Measurements from ENCODE around the gene ALKBH3.

The ALKBH3 gene

GRCh38 chr11:43880640-43881159, at the start of gene ALKBH3:
ALKBH3 (plus strand) TSS chr11:43880831; CDS start chr11:43882653, 1,822 bp downstream.
- peak within 1 kb of the TSS; percentile 59 for H3K27ac ChIP-seq
- CTCF ChIA-PET = interaction anchor here (0.6 kb wide), 1 partner anchor 32 kb away, joined by 6 read pairs; no protein-coding TSS in a partner anchor
- DNase-seq (ENCODE audit: low spot score) = peak; percentile 85
- POLR2A ChIA-PET (ENCODE audit: low non-redundant PET) = no interaction called here
- no peak for TF ChIP-seq CTCF (conservative IDR thresholded peaks at IDR 0.05; ENCODE audit: low read depth)

GRCh38 chr11:43830928-43831440, 49.6 kb upstream of the ALKBH3 start:
- DNase-seq (ENCODE audit: low spot score) = peak; percentile 93
- H3K27ac ChIP-seq = no peak overlapping the region
- ChIA-PET CTCF (interaction anchor here (0.6 to 0.7 kb wide), 2 partner anchors 111 to 486 kb away, joined by 6 to 7 read pairs; no protein-coding TSS in a partner anchor), POLR2A (ENCODE audit: low non-redundant PET) (interaction anchor here (0.6 kb wide), 1 partner anchor 149 kb away, joined by 5 read pairs; no protein-coding TSS in a partner anchor)
- TF ChIP-seq CTCF (conservative IDR thresholded peaks at IDR 0.05; ENCODE audit: low read depth) = no peak

- no peak overlapping the region for H3K27ac ChIP-seq
- ChIA-PET POLR2A (ENCODE audit: low non-redundant PET) (no interaction called here), CTCF (interaction anchor here (0.7 kb wide), 2 partner anchors 10 to 170 kb away, joined by 3 read pairs; no protein-coding TSS in a partner anchor)
- DNase-seq (ENCODE audit: low spot score) = no peak
- no peak for TF ChIP-seq CTCF (conservative IDR thresholded peaks at IDR 0.05; ENCODE audit: low read depth)
Measured at GRCh38 chr11:43832536-43832935, 48.1 kb upstream of the ALKBH3 start.

GRCh38 chr11:43833657-43834073, 47.0 kb upstream of the ALKBH3 start:
- ChIA-PET POLR2A (ENCODE audit: low non-redundant PET) (no interaction called here), CTCF (interaction anchor here (0.5 kb wide), 1 partner anchor 953 kb away, joined by 3 read pairs; no protein-coding TSS in a partner anchor)
- no peak for DNase-seq (ENCODE audit: low spot score)
- H3K27ac ChIP-seq = no peak overlapping the region
- TF ChIP-seq CTCF (conservative IDR thresholded peaks at IDR 0.05; ENCODE audit: low read depth) = no peak

GRCh38 chr11:43834286-43834685, 46.3 kb upstream of the ALKBH3 start:
- ChIA-PET POLR2A (ENCODE audit: low non-redundant PET) (no interaction called here), CTCF (no interaction called here)
- DNase-seq (ENCODE audit: low spot score) = no peak
- H3K27ac ChIP-seq = no peak overlapping the region
- no peak for TF ChIP-seq CTCF (conservative IDR thresholded peaks at IDR 0.05; ENCODE audit: low read depth)

GRCh38 chr11:43835104-43835503, 45.5 kb upstream of the ALKBH3 start:
- H3K27ac ChIP-seq = no peak overlapping the region
- ChIA-PET POLR2A (ENCODE audit: low non-redundant PET) (interaction anchor here (0.6 kb wide), 1 partner anchor 299 kb away, joined by 3 read pairs; no protein-coding TSS in a partner anchor), CTCF (no interaction called here)
- DNase-seq (ENCODE audit: low spot score) = no peak
- no peak for TF ChIP-seq CTCF (conservative IDR thresholded peaks at IDR 0.05; ENCODE audit: low read depth)
